Measurements from ENCODE around the gene COL25A1. TPM values are rescaled to one million over a fixed set of nuclear protein-coding genes. Genes with fewer than 3 reads are reported as not detected.

COL25A1 gene
- polyA plus RNA-seq, 1 donor: 2.5 TPM

GRCh38 chr4:109041463-109042360 lies 260.7 kb downstream of the COL25A1 start:
- H3K27me3 ChIP-seq (ENCODE audit: control insufficient read depth, insufficient read depth, low read length): no peaks in the 10 kb centered on the region
- no peak overlapping the region for H3K4me3 ChIP-seq (ENCODE audit: low read length)
- WGBS (ENCODE audit: insufficient coverage, low lambda C conversion rate): 100% methylated on average over 1 of the region's 3 CpGs
- no peaks in the 10 kb centered on the region for H3K9me3 ChIP-seq (ENCODE audit: control insufficient read depth, low read depth, low read length)
- no peak for DNase-seq
- H3K4me1 ChIP-seq (ENCODE audit: control insufficient read depth, insufficient read depth, low read length): no peaks in the 10 kb centered on the region
- H3K27ac ChIP-seq (ENCODE audit: low read length): no peak overlapping the region
- H3K36me3 ChIP-seq (ENCODE audit: control insufficient read depth, insufficient read depth, low read length): no peaks in the 10 kb centered on the region

- no peaks in the 10 kb centered on the region for H3K27me3 ChIP-seq (ENCODE audit: control insufficient read depth, insufficient read depth, low read length)
- H3K4me1 ChIP-seq (ENCODE audit: control insufficient read depth, insufficient read depth, low read length): no peaks in the 10 kb centered on the region
- no peak overlapping the region for H3K4me3 ChIP-seq (ENCODE audit: low read length)
- DNase-seq: no peak
- no peak overlapping the region for H3K27ac ChIP-seq (ENCODE audit: low read length)
- no peaks in the 10 kb centered on the region for H3K36me3 ChIP-seq (ENCODE audit: control insufficient read depth, insufficient read depth, low read length)
- WGBS (ENCODE audit: insufficient coverage, low lambda C conversion rate): 86% methylated on average over 2 of the region's 5 CpGs
- no peaks in the 10 kb centered on the region for H3K9me3 ChIP-seq (ENCODE audit: control insufficient read depth, low read depth, low read length)
Observed at GRCh38 chr4:109040441-109040840, 262.0 kb downstream of the COL25A1 start.

DNA sequence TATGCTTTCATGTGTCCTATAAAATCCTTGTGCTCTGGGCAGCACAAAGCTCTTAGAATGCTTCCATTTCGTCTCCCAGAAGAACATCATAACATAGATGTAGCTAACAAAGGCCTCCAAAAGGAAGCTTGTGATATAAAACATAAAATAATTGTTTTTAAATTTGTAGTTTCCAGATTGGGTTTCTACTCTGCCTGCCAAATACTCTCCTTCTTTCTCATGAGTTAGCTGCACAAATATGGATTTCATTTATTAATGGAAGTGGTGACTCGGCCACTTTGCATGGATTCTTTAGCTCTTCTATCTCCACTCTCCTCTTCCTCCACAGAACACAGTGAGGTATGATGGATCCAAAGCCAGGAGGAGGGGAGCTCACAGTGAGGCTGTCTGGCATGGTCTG lies 265.4 kb downstream of the COL25A1 start:
- Histone ChIP-seq H3K4me1 (ENCODE audit: control insufficient read depth, insufficient read depth, low read length) (no peaks in the 10 kb centered on the region), H3K4me3 (ENCODE audit: low read length) (no peak overlapping the region), H3K36me3 (ENCODE audit: control insufficient read depth, insufficient read depth, low read length) (no peaks in the 10 kb centered on the region), H3K27me3 (ENCODE audit: control insufficient read depth, insufficient read depth, low read length) (peaks cover 2% of the 10 kb centered on the region), H3K9me3 (ENCODE audit: control insufficient read depth, low read depth, low read length) (no peaks in the 10 kb centered on the region), H3K27ac (ENCODE audit: low read length) (no peak overlapping the region)
- WGBS (ENCODE audit: insufficient coverage, low lambda C conversion rate): no CpG with 5 or more reads among the region's 2 CpGs
- no peak for DNase-seq

- no peaks in the 10 kb centered on the region for H3K36me3 ChIP-seq (ENCODE audit: control insufficient read depth, insufficient read depth, low read length)
- no peaks in the 10 kb centered on the region for H3K4me1 ChIP-seq (ENCODE audit: control insufficient read depth, insufficient read depth, low read length)
- WGBS (ENCODE audit: insufficient coverage, low lambda C conversion rate): no CpG with 5 or more reads among the region's 1 CpG
- no peak overlapping the region for H3K4me3 ChIP-seq (ENCODE audit: low read length)
- DNase-seq: no peak
- no peak overlapping the region for H3K27ac ChIP-seq (ENCODE audit: low read length)
- H3K27me3 ChIP-seq (ENCODE audit: control insufficient read depth, insufficient read depth, low read length): peaks cover 2% of the 10 kb centered on the region
- no peaks in the 10 kb centered on the region for H3K9me3 ChIP-seq (ENCODE audit: control insufficient read depth, low read depth, low read length)
Observed at GRCh38 chr4:109033993-109034392, 268.5 kb downstream of the COL25A1 start.

GRCh38 chr4:109032671-109033070 lies 269.8 kb downstream of the COL25A1 start:
- DNase-seq: no peak
- WGBS (ENCODE audit: insufficient coverage, low lambda C conversion rate): no CpG with 5 or more reads among the region's 5 CpGs
- no peaks in the 10 kb centered on the region for H3K4me1 ChIP-seq (ENCODE audit: control insufficient read depth, insufficient read depth, low read length)

DNA sequence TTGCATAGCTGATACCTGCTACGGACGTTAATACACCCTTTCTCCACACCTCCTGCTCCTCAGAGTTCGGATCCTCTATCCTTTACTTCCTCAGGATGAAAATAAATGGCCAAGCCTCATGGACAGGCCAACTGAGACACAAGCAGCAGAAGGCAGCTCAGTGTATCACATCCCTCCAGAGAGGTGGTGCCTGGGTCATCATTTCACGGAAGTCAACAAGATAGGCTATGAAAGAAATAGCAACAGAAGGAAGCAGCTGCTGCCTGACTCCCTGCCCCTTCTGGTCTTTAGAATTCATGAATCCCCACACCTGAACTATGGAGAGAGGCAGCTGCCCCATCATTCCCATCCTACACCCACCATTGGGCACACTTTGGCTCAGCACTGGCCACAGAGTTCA lies 272.5 kb downstream of the COL25A1 start:
- Histone ChIP-seq H3K9me3 (ENCODE audit: control insufficient read depth, low read depth, low read length) (no peaks in the 10 kb centered on the region), H3K27ac (ENCODE audit: low read length) (no peak overlapping the region), H3K36me3 (ENCODE audit: control insufficient read depth, insufficient read depth, low read length) (no peaks in the 10 kb centered on the region), H3K27me3 (ENCODE audit: control insufficient read depth, insufficient read depth, low read length) (peaks cover 2% of the 10 kb centered on the region), H3K4me1 (ENCODE audit: control insufficient read depth, insufficient read depth, low read length) (no peaks in the 10 kb centered on the region), H3K4me3 (ENCODE audit: low read length) (no peak overlapping the region)
- no peak for DNase-seq
- WGBS (ENCODE audit: insufficient coverage, low lambda C conversion rate): no CpG with 5 or more reads among the region's 4 CpGs

More at GRCh38 chr4:109032671-109033070, 269.8 kb downstream of the COL25A1 start:
- no peaks in the 10 kb centered on the region for H3K36me3 ChIP-seq (ENCODE audit: control insufficient read depth, insufficient read depth, low read length)
- H3K9me3 ChIP-seq (ENCODE audit: control insufficient read depth, low read depth, low read length): no peaks in the 10 kb centered on the region
- H3K27me3 ChIP-seq (ENCODE audit: control insufficient read depth, insufficient read depth, low read length): peaks cover 2% of the 10 kb centered on the region
- no peak overlapping the region for H3K27ac ChIP-seq (ENCODE audit: low read length)
- no peak overlapping the region for H3K4me3 ChIP-seq (ENCODE audit: low read length)

- WGBS (ENCODE audit: insufficient coverage, low lambda C conversion rate): no CpG with 5 or more reads among the region's 5 CpGs
- Histone ChIP-seq H3K4me3 (ENCODE audit: low read length) (no peak overlapping the region), H3K4me1 (ENCODE audit: control insufficient read depth, insufficient read depth, low read length) (no peaks in the 10 kb centered on the region), H3K36me3 (ENCODE audit: control insufficient read depth, insufficient read depth, low read length) (no peaks in the 10 kb centered on the region), H3K9me3 (ENCODE audit: control insufficient read depth, low read depth, low read length) (no peaks in the 10 kb centered on the region), H3K27ac (ENCODE audit: low read length) (no peak overlapping the region), H3K27me3 (ENCODE audit: control insufficient read depth, insufficient read depth, low read length) (no peaks in the 10 kb centered on the region)
- DNase-seq: no peak
Observed at GRCh38 chr4:109027016-109027500, 275.4 kb downstream of the COL25A1 start.

- 82% methylated on average over 2 of the region's 4 CpGs for WGBS (ENCODE audit: insufficient coverage, low lambda C conversion rate)
- Histone ChIP-seq H3K27me3 (ENCODE audit: control insufficient read depth, insufficient read depth, low read length) (no peaks in the 10 kb centered on the region), H3K36me3 (ENCODE audit: control insufficient read depth, insufficient read depth, low read length) (no peaks in the 10 kb centered on the region), H3K4me3 (ENCODE audit: low read length) (no peak overlapping the region), H3K4me1 (ENCODE audit: control insufficient read depth, insufficient read depth, low read length) (no peaks in the 10 kb centered on the region), H3K27ac (ENCODE audit: low read length) (no peak overlapping the region), H3K9me3 (ENCODE audit: control insufficient read depth, low read depth, low read length) (no peaks in the 10 kb centered on the region)
- no peak for DNase-seq
Observed at GRCh38 chr4:109026588-109026987, 275.9 kb downstream of the COL25A1 start.

DNA sequence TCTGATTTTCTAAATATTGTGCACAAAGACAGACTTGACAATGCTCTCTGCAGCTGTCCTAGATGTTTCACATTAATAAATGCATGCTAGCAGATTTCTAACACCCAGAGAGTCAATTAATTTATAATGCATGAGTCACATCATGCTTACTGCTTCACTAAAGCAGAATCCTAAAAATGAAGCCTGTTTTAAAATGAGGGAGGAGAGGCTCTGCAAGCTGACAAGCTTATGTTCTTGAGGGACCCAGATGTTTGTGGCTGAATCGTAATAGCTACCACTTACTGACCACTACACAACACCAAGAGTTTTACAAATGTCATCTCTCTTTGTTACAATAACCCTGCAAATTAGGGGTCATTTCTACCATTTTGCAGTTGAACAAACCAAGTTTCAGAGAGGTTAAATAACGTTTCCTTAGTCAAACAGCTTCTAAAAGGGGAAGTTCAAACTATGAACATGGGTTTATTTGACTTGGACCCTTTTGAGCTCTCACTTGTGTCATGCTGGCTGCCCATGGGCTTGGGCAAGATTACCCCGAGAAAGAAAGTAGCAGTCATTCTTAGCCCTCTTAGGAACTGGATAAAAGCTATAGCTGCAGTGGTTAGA lies 276.9 kb downstream of the COL25A1 start:
- DNase-seq: no peak
- Histone ChIP-seq H3K36me3 (ENCODE audit: control insufficient read depth, insufficient read depth, low read length) (no peaks in the 10 kb centered on the region), H3K4me3 (ENCODE audit: low read length) (no peak overlapping the region), H3K27ac (ENCODE audit: low read length) (no peak overlapping the region), H3K27me3 (ENCODE audit: control insufficient read depth, insufficient read depth, low read length) (no peaks in the 10 kb centered on the region), H3K9me3 (ENCODE audit: control insufficient read depth, low read depth, low read length) (no peaks in the 10 kb centered on the region), H3K4me1 (ENCODE audit: control insufficient read depth, insufficient read depth, low read length) (no peaks in the 10 kb centered on the region)
- no CpG with 5 or more reads among the region's 3 CpGs for WGBS (ENCODE audit: insufficient coverage, low lambda C conversion rate)

DNA sequence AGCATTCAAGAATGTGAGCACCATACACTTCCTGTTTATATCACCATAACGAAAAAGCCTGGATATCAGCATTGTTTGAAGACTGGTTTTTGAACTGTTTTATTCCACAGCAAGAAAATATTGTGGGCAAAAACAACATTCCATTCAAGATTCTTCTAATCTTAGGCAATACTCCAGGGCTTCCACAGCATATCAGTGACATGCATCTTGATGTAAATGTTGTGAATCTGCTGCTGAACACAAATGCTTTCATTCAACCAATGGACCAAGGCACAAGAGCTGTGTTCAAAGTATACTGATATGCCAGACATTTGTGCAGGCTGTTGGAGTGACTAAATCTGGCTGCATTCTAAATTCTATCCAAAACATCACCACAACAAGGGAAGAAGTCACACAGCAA lies 279.5 kb downstream of the COL25A1 start:
- DNase-seq: no peak
- WGBS (ENCODE audit: insufficient coverage, low lambda C conversion rate): no CpG with 5 or more reads among the region's 1 CpG
- no peaks in the 10 kb centered on the region for H3K27me3 ChIP-seq (ENCODE audit: control insufficient read depth, insufficient read depth, low read length)
- no peak overlapping the region for H3K27ac ChIP-seq (ENCODE audit: low read length)
- no peaks in the 10 kb centered on the region for H3K36me3 ChIP-seq (ENCODE audit: control insufficient read depth, insufficient read depth, low read length)
- no peak overlapping the region for H3K4me3 ChIP-seq (ENCODE audit: low read length)
- H3K9me3 ChIP-seq (ENCODE audit: control insufficient read depth, low read depth, low read length): no peaks in the 10 kb centered on the region
- H3K4me1 ChIP-seq (ENCODE audit: control insufficient read depth, insufficient read depth, low read length): no peaks in the 10 kb centered on the region

All from large intestine (tissue), 3 donors.